ENCODE data around the gene SVIL. TPM values are rescaled to one million over a fixed set of nuclear protein-coding genes. Genes with fewer than 3 reads are reported as not detected.
"Not testable (repeated sequence)": the region's sequence is repeated elsewhere in the genome, so short reads cannot be mapped to it uniquely, and the experiment has no call there.

The SVIL gene
- total RNA-seq, 1 experiment from 2014 or later: 15.3 TPM

DNA sequence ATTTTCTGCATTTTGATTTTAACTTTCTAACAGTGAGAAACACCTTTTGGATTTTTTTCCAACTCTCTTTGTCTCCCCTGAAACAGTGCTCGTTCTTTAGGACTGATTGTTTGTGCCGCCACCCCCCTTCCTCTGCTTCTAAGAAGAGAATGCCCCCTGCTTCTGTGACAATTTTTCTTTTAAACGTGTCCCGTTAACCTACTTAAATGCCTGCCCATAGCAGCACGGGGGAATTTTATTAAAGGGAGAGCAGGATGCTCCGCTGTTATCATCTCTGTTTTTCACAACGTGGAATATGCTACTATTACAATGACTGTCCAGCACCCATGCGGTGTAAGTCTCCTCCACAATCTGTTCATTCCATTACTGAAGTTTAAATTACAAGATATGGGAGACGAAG lies 67.8 kb downstream of the SVIL start:
- Histone ChIP-seq H3K27me3 (ENCODE audit: insufficient read depth, low read length) (no peaks in the 10 kb centered on the region), H3K18ac (ENCODE audit: insufficient read length, low read depth, low read length) (no peak overlapping the region), H4K8ac (replicated peaks; ENCODE audit: insufficient read length, low read depth, low read length) (no peak overlapping the region), H3K23ac (ENCODE audit: insufficient read length, low read depth, low read length) (no peak overlapping the region), H3K56ac (ENCODE audit: insufficient read length, low read depth, low read length) (no peak overlapping the region), H2BK120ac (ENCODE audit: low read depth, low read length, poor library complexity, severe bottlenecking) (no peak overlapping the region), H3K4me1 (ENCODE audit: insufficient read depth, low read length) (peaks cover 2% of the 10 kb centered on the region; the same call in 1 of the 2 replicates), H3K23me2 (ENCODE audit: insufficient read length, low read depth, low read length, poor library complexity, severe bottlenecking) (no peaks in the 10 kb centered on the region), H2BK12ac (ENCODE audit: insufficient read length, low read depth, low read length) (no peak overlapping the region), H2BK15ac (ENCODE audit: low read depth, low read length) (no peak overlapping the region), H3K14ac (ENCODE audit: insufficient read depth, low read length) (no peak overlapping the region), H3K79me2 (ENCODE audit: insufficient read depth, low read length) (no peaks in the 10 kb centered on the region), H3K4me2 (ENCODE audit: insufficient read depth, insufficient read length, low read length) (no peak overlapping the region), H3K4ac (ENCODE audit: low read depth, low read length) (no peak overlapping the region), H4K5ac (ENCODE audit: insufficient read length, low read depth, low read length) (no peak overlapping the region), H3T11ph (ENCODE audit: low read length) (no peak overlapping the region), H2BK20ac (ENCODE audit: low read depth, low read length, poor library complexity, severe bottlenecking) (no peak overlapping the region), H2BK5ac (ENCODE audit: insufficient read length, low read length) (no peak overlapping the region), H4K91ac (ENCODE audit: insufficient read length, low read depth, low read length) (no peak overlapping the region), H3K79me1 (ENCODE audit: insufficient read depth, low read depth, low read length, poor library complexity, severe bottlenecking) (no peaks in the 10 kb centered on the region), H4K20me1 (ENCODE audit: control insufficient read depth, insufficient read depth, insufficient read length) (no peaks in the 10 kb centered on the region), H3K9ac (ENCODE audit: extremely low read depth, insufficient read length, low read length) (no peak overlapping the region), H3K9me3 (ENCODE audit: control insufficient read depth, low read depth, low read length) (no peaks in the 10 kb centered on the region), H3K27ac (ENCODE audit: insufficient read length, low read depth, low read length) (no peak overlapping the region), H2AFZ (ENCODE audit: low read length) (no peak overlapping the region), H2AK5ac (ENCODE audit: insufficient read length, low read length) (no peak overlapping the region)
- Mint-ChIP-seq H3K27me3 (ENCODE audit: low read depth) (no peaks in the 10 kb centered on the region; the same call in 1 of the 2 replicates), H3K4me1 (peaks cover 51 to 57% of the 10 kb centered on the region in 2 experiments), H3K36me3 (ENCODE audit: insufficient read depth in 1 of 3, low read depth in 3 of 3) (peaks cover 0 to 2% (median 0%) of the 10 kb centered on the region in 3 experiments; a peak in 1 of 7 replicates), H3K4me3 (no peak overlapping the region), H3K9me3 (no peaks in the 10 kb centered on the region), H3K27ac (peak overlapping the region in 1 of 3 experiments; percentile 67; a peak in 2 of 7 replicates)
- TF ChIP-seq, protein P1, sequence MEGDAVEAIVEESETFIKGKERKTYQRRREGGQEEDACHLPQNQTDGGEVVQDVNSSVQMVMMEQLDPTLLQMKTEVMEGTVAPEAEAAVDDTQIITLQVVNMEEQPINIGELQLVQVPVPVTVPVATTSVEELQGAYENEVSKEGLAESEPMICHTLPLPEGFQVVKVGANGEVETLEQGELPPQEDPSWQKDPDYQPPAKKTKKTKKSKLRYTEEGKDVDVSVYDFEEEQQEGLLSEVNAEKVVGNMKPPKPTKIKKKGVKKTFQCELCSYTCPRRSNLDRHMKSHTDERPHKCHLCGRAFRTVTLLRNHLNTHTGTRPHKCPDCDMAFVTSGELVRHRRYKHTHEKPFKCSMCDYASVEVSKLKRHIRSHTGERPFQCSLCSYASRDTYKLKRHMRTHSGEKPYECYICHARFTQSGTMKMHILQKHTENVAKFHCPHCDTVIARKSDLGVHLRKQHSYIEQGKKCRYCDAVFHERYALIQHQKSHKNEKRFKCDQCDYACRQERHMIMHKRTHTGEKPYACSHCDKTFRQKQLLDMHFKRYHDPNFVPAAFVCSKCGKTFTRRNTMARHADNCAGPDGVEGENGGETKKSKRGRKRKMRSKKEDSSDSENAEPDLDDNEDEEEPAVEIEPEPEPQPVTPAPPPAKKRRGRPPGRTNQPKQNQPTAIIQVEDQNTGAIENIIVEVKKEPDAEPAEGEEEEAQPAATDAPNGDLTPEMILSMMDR (conservative IDR thresholded peaks at IDR 0.05): no peak
- no CpG with 5 or more reads among the region's 9 CpGs for WGBS (ENCODE audit: extremely low coverage, insufficient read length, low lambda C conversion rate)
- no peak for DNase-seq

DNA sequence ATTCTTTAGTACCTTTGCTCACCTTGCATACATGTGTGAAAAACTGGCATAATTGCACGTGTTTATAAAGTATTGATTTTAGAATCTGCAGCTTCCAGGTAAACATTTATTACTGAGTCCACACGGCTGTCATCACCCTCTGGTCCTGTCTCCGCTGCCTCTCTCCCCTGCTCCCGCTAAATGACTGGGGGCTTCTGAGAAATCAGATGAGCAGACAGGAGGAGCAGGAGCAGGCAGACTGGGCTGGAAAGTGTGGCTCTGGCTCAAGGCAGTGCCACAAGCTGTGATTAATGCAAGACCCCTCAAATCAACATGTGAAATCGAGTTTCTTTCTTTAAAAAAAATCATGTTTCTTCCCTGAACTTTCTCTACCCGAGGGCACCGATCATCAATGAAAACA lies 68.6 kb downstream of the SVIL start:
- not testable (repeated sequence) for H3K9me3 Mint-ChIP-seq; H3K27ac ChIP-seq (ENCODE audit: insufficient read length, low read depth, low read length); H2BK15ac ChIP-seq (ENCODE audit: low read depth, low read length); H3K4me1 ChIP-seq (ENCODE audit: insufficient read depth, low read length); H4K20me1 ChIP-seq (ENCODE audit: control insufficient read depth, insufficient read depth, insufficient read length); H2AK5ac ChIP-seq (ENCODE audit: insufficient read length, low read length); H3K23ac ChIP-seq (ENCODE audit: insufficient read length, low read depth, low read length); H3K9ac ChIP-seq (ENCODE audit: extremely low read depth, insufficient read length, low read length); H3K4ac ChIP-seq (ENCODE audit: low read depth, low read length); H3K18ac ChIP-seq (ENCODE audit: insufficient read length, low read depth, low read length); H3K14ac ChIP-seq (ENCODE audit: insufficient read depth, low read length); H4K91ac ChIP-seq (ENCODE audit: insufficient read length, low read depth, low read length); H3K23me2 ChIP-seq (ENCODE audit: insufficient read length, low read depth, low read length, poor library complexity, severe bottlenecking); H2AFZ ChIP-seq (ENCODE audit: low read length); H4K5ac ChIP-seq (ENCODE audit: insufficient read length, low read depth, low read length); H4K8ac ChIP-seq (replicated peaks; ENCODE audit: insufficient read length, low read depth, low read length); H2BK20ac ChIP-seq (ENCODE audit: low read depth, low read length, poor library complexity, severe bottlenecking); H3K79me1 ChIP-seq (ENCODE audit: insufficient read depth, low read depth, low read length, poor library complexity, severe bottlenecking); H3T11ph ChIP-seq (ENCODE audit: low read length); H3K27me3 ChIP-seq (ENCODE audit: insufficient read depth, low read length); H3K36me3 Mint-ChIP-seq (ENCODE audit: insufficient read depth in 1 of 3, low read depth in 3 of 3); H3K27me3 Mint-ChIP-seq (ENCODE audit: low read depth); H3K9me3 ChIP-seq (ENCODE audit: control insufficient read depth, low read depth, low read length); H2BK5ac ChIP-seq (ENCODE audit: insufficient read length, low read length); H3K79me2 ChIP-seq (ENCODE audit: insufficient read depth, low read length); H2BK120ac ChIP-seq (ENCODE audit: low read depth, low read length, poor library complexity, severe bottlenecking); H3K56ac ChIP-seq (ENCODE audit: insufficient read length, low read depth, low read length); H3K4me2 ChIP-seq (ENCODE audit: insufficient read depth, insufficient read length, low read length); DNase-seq; H3K4me3 Mint-ChIP-seq; H2BK12ac ChIP-seq (ENCODE audit: insufficient read length, low read depth, low read length)
- peak overlapping the region in 2 of 3 experiments; percentile 36 to 67; a peak in 2 of 7 replicates for H3K27ac Mint-ChIP-seq
- peaks cover 51 to 57% of the 10 kb centered on the region in 2 experiments for H3K4me1 Mint-ChIP-seq
- whole genome bisulfite sequencing (ENCODE audit: extremely low coverage, insufficient read length, low lambda C conversion rate): no CpG with 5 or more reads among the region's 7 CpGs
